HCT116 (cell line): Measurements from ENCODE around the gene EIF3B. TPM values are rescaled to one million over a fixed set of nuclear protein-coding genes. Genes with fewer than 3 reads are reported as not detected.
A peak's percentile ranks its signal among the peaks of the same experiment; 100 is the strongest.

Source experiments
- ATAC-seq: fragments of 200-7000 bp; cut with Tn5 transposase; 2 replicates; pipeline ENCODE4 v1.9.1; 2020; ENCODE audit warnings: mild to moderate bottlenecking, moderate library complexity
- BruUV-seq: library from RNA; stranded (reverse); fragments of 400-500 nt; replicated peaks from 2 replicates; lab custom pipeline; 2021; lab: Mats Ljungman, UMichigan
- CTCF ChIA-PET: fragments of 300-600 bp; sonication (Branson Sonifier 250); formaldehyde crosslinking; loops from one replicate; lab custom pipeline; 2021; ENCODE audit warnings: antibody characterized with exemption; lab: Charles Lee
- POLR2A ChIA-PET: fragments of 300-600, 350-600 bp; sonication (Branson Sonifier 250); formaldehyde crosslinking; loops from one replicate; lab custom pipeline; 2021; ENCODE audit warnings: antibody characterized with exemption; lab: Charles Lee
- RAD21 ChIA-PET, 2 experiments: fragments of 300-600 bp; sonication (Branson Sonifier 250); formaldehyde crosslinking; loops; one replicate each; lab custom pipeline; 2023; ENCODE audit warnings: low total read pairs in 2 of 2; ENCODE audit not compliant: uncharacterized antibody in 2 of 2, unreplicated experiment in 2 of 2, low non-redundant PET in 1 of 2; lab: Charles Lee
- DNase-seq: peaks from one replicate; pipeline ENCODE4 v3.0.0-alpha.2; 2010; ENCODE audit warnings: low read depth, low spot score
- H2AFZ ChIP-seq: fragments of 200-600 bp; shearing (Covaris generic), sonication (generic); 2 replicates; pipeline ENCODE4 v1.6.1; 2017; ENCODE audit warnings: low read depth, mixed run types, mixed read lengths, antibody characterized with exemption, low read length; ENCODE audit not compliant: poor library complexity, severe bottlenecking
- H3K27ac ChIP-seq: 2 replicates; pipeline ENCODE4 v1.5.1; 2012; ENCODE audit warnings: low read depth, low read length
- H3K27me3 ChIP-seq: fragments of 200-600 bp; sonication (generic); 2 replicates; pipeline ENCODE4 v1.6.1; 2016; ENCODE audit warnings: mixed run types, low read length, mixed read lengths; ENCODE audit not compliant: insufficient read depth
- H3K36me3 ChIP-seq, 2 experiments: fragments of 200-500 bp in 1 of 2; fragments of 200-600 bp in 1 of 2; sonication (Bioruptor generic) in 1 of 2; sonication (generic) in 1 of 2; 2 replicates each; pipeline versions ENCODE4 v1.5.1 to v1.6.1; 2014 to 2016; ENCODE audit warnings: low read length in 2 of 2, inconsistent platforms in 1 of 2, mixed read lengths in 1 of 2, mixed run types in 1 of 2; ENCODE audit not compliant: insufficient read depth in 2 of 2, control insufficient read depth in 1 of 2
- H3K4me1 ChIP-seq, 2 experiments: fragments of 200-600 bp in 1 of 2; sonication (generic) in 1 of 2; 2 replicates each; pipeline versions ENCODE4 v1.5.1 to v1.6.1; 2012 to 2017; ENCODE audit warnings: low read length in 2 of 2, inconsistent platforms in 1 of 2, mild to moderate bottlenecking in 1 of 2, mixed read lengths in 1 of 2, mixed run types in 1 of 2, moderate library complexity in 1 of 2; ENCODE audit not compliant: insufficient read depth in 2 of 2, control insufficient read depth in 1 of 2
- H3K4me2 ChIP-seq: fragments of 200-600 bp; sonication (generic); 2 replicates; pipeline ENCODE4 v1.6.1; 2017; ENCODE audit warnings: mixed run types, low read length, mixed read lengths
- H3K4me3 ChIP-seq, 2 experiments: fragments of 200-600 bp in 1 of 2; sonication (generic) in 1 of 2; replicated peaks in 1 of 2; 2 replicates each; pipeline ENCODE4 v1.5.1; 2011 to 2016; ENCODE audit warnings: low read length in 2 of 2, control low read depth in 1 of 2, low read depth in 1 of 2, mild to moderate bottlenecking in 1 of 2, mixed read lengths in 1 of 2, mixed run types in 1 of 2
- H3K79me2 ChIP-seq: fragments of 200-600 bp; sonication (generic); 2 replicates; pipeline ENCODE4 v1.6.1; 2017; ENCODE audit warnings: mild to moderate bottlenecking, mixed run types, low read length, moderate library complexity, mixed read lengths; ENCODE audit not compliant: insufficient read depth
- H3K9ac ChIP-seq: fragments of 200-600 bp; sonication (generic); 2 replicates; pipeline ENCODE4 v1.6.1; 2016; ENCODE audit warnings: low read length, mixed read lengths
- H3K9me2 ChIP-seq: fragments of 200-600 bp; sonication (generic), shearing (Covaris generic); 2 replicates; pipeline ENCODE4 v1.6.1; 2017; ENCODE audit warnings: mixed run types, mild to moderate bottlenecking, moderate library complexity; ENCODE audit not compliant: insufficient read depth
- H3K9me3 ChIP-seq, 2 experiments: fragments of 200-500 bp in 1 of 2; fragments of 200-600 bp in 1 of 2; sonication (Bioruptor generic) in 1 of 2; sonication (generic) in 1 of 2; 2 replicates each; pipeline ENCODE4 v1.6.1; 2014 to 2017; ENCODE audit warnings: low read length in 2 of 2, mixed read lengths in 2 of 2, inconsistent platforms in 1 of 2, low read depth in 1 of 2, mild to moderate bottlenecking in 1 of 2, mixed run types in 1 of 2, moderate library complexity in 1 of 2; ENCODE audit not compliant: control insufficient read depth in 1 of 2, insufficient read depth in 1 of 2
- H4K20me1 ChIP-seq: fragments of 200-600 bp; sonication (generic), shearing (Covaris generic); 2 replicates; pipeline ENCODE4 v1.6.1; 2017; ENCODE audit warnings: mixed run types, mild to moderate bottlenecking, moderate library complexity; ENCODE audit not compliant: insufficient read depth
- CBX3 ChIP-seq: IDR thresholded peaks from 2 replicates; pipeline ENCODE4 v1.6.1; 2012; ENCODE audit warnings: low read depth
- CEBPB ChIP-seq: IDR thresholded peaks from 2 replicates; pipeline ENCODE4 v1.6.1; 2012; ENCODE audit warnings: low read depth
- FOSL1 ChIP-seq: IDR thresholded peaks from 2 replicates; pipeline ENCODE4 v1.6.1; 2012; ENCODE audit warnings: low read depth
- POLR2A ChIP-seq: IDR thresholded peaks from 2 replicates; pipeline ENCODE4 v1.7.0; 2011; ENCODE audit warnings: borderline replicate concordance; ENCODE audit not compliant: insufficient read depth, insufficient read length; ENCODE audit errors: extremely low read depth
- POLR2AphosphoS5 ChIP-seq: IDR thresholded peaks from 2 replicates; pipeline ENCODE4 v1.6.1; 2011; ENCODE audit warnings: mild to moderate bottlenecking, low read depth, low read length, moderate library complexity
- RAD21 ChIP-seq: IDR thresholded peaks from 2 replicates; pipeline ENCODE4 v1.6.1; 2012; ENCODE audit warnings: low read depth, mild to moderate bottlenecking
- REST ChIP-seq: IDR thresholded peaks from 2 replicates; pipeline ENCODE4 v1.6.1; 2012; ENCODE audit warnings: low read depth
- TCF7L2 ChIP-seq: IDR thresholded peaks from 2 replicates; pipeline ENCODE4 v1.7.0; 2011; ENCODE audit warnings: borderline replicate concordance, inconsistent platforms; ENCODE audit not compliant: insufficient read depth, insufficient read length; ENCODE audit errors: extremely low read depth
- YY1 ChIP-seq: IDR thresholded peaks from 2 replicates; pipeline ENCODE4 v1.6.1; 2011; ENCODE audit warnings: low read length, low read depth, moderate library complexity, mild to moderate bottlenecking; ENCODE audit not compliant: insufficient replicate concordance; ENCODE audit errors: extremely low read depth
- ZBTB33 ChIP-seq: IDR thresholded peaks from 2 replicates; pipeline ENCODE4 v1.6.1; 2011; ENCODE audit warnings: mild to moderate bottlenecking, low read length, moderate library complexity; ENCODE audit not compliant: insufficient replicate concordance; ENCODE audit errors: extremely low read depth
- ZFX ChIP-seq: fragments of 450-650 bp; IDR thresholded peaks from 2 replicates; pipeline ENCODE4 v1.6.1; 2017
- intact Hi-C: fragments of 100-400 bp; cut with micrococcal nuclease; formaldehyde crosslinking; loops from 2 replicates; pipeline ENCODE4 v1.10.0; 2022
- total RNA-seq: library from RNA; stranded (reverse); gene quantifications from one replicate; pipeline ENCODE4 v1.2.1, GENCODE V29; 2021; ENCODE audit not compliant: unreplicated experiment
- TF ChIP-seq, protein P1 (sequence below), 3 experiments: fragments of 200-600 bp in 1 of 3; sonication (generic) in 1 of 3; IDR thresholded peaks in 2 of 3; conservative IDR thresholded peaks in 1 of 3; 2 replicates each; pipeline ENCODE4 v1.5.1; 2012 to 2017; ENCODE audit warnings: low read depth in 2 of 3, low read length in 2 of 3, antibody characterized with exemption in 1 of 3, borderline replicate concordance in 1 of 3, control low read depth in 1 of 3, mild to moderate bottlenecking in 1 of 3, mixed read lengths in 1 of 3, mixed run types in 1 of 3, moderate library complexity in 1 of 3; ENCODE audit not compliant: insufficient read depth in 1 of 3
- TF ChIP-seq, protein P2 (sequence below): IDR thresholded peaks from 2 replicates; pipeline ENCODE4 v1.6.1; 2012
- TF ChIP-seq, protein P3 (sequence below): IDR thresholded peaks from 2 replicates; pipeline ENCODE4 v1.6.1; 2012

The EIF3B gene
- total RNA-seq, 1 experiment from 2014 or later = 324 TPM

DNA sequence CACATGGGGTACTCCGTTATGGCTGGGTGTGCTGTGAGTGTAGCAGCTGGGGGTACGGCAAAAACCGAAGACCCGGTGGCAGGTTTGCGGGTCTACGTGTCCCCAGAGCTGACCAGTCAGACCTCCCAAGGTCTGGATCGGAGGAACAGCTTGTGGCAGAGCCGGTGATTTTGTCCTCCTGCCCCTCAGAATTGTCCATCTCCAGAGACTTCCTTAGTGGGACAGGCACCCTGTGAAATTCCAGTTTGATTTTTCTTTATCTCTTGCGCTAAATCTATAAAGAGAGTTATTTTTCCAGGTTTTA, 1.0 kb downstream of the EIF3B start:
- Histone ChIP-seq H3K9ac (peak overlapping the region; percentile 97), H3K27me3 (no peaks in the 10 kb centered on the region), H3K36me3 (peaks cover 19 to 42% of the 10 kb centered on the region in 2 experiments), H3K4me3 (peak overlapping the region; percentile 98 to 99), H2AFZ (no peak overlapping the region), H3K9me2 (no peaks in the 10 kb centered on the region), H3K9me3 (no peaks in the 10 kb centered on the region), H3K4me1 (peaks cover 6 to 33% of the 10 kb centered on the region in 2 experiments), H3K27ac (peak overlapping the region; percentile 78), H3K79me2 (peaks cover 63% of the 10 kb centered on the region), H3K4me2 (peak overlapping the region; percentile 90), H4K20me1 (peaks cover 48% of the 10 kb centered on the region; the same call in 1 of the 2 replicates)
- ATAC-seq (no peak), DNase-seq (no peak)
- BruUV-seq = TSS peak; percentile 60
- no peak for TF ChIP-seq YY1
- TF ChIP-seq ZFX = no peak
- no peak for TF ChIP-seq CEBPB
- no peak for TF ChIP-seq TCF7L2
- TF ChIP-seq RAD21 = no peak
- TF ChIP-seq, protein P1, sequence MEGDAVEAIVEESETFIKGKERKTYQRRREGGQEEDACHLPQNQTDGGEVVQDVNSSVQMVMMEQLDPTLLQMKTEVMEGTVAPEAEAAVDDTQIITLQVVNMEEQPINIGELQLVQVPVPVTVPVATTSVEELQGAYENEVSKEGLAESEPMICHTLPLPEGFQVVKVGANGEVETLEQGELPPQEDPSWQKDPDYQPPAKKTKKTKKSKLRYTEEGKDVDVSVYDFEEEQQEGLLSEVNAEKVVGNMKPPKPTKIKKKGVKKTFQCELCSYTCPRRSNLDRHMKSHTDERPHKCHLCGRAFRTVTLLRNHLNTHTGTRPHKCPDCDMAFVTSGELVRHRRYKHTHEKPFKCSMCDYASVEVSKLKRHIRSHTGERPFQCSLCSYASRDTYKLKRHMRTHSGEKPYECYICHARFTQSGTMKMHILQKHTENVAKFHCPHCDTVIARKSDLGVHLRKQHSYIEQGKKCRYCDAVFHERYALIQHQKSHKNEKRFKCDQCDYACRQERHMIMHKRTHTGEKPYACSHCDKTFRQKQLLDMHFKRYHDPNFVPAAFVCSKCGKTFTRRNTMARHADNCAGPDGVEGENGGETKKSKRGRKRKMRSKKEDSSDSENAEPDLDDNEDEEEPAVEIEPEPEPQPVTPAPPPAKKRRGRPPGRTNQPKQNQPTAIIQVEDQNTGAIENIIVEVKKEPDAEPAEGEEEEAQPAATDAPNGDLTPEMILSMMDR (IDR thresholded peaks at IDR 0.05 in 2 of 3, conservative IDR thresholded peaks at IDR 0.05 in 1 of 3; ENCODE audit: borderline replicate concordance in 1 of 3, insufficient read depth in 1 of 3, low read depth in 2 of 3, low read length in 2 of 3) = no peak
- TF ChIP-seq, protein P2, sequence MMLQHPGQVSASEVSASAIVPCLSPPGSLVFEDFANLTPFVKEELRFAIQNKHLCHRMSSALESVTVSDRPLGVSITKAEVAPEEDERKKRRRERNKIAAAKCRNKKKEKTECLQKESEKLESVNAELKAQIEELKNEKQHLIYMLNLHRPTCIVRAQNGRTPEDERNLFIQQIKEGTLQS = no peak
- TF ChIP-seq REST = no peak
- no peak for TF ChIP-seq CBX3
- no peak for TF ChIP-seq FOSL1
- TF ChIP-seq ZBTB33 = no peak
- no peak for TF ChIP-seq POLR2A
- no peak for TF ChIP-seq POLR2AphosphoS5
- TF ChIP-seq, protein P3, sequence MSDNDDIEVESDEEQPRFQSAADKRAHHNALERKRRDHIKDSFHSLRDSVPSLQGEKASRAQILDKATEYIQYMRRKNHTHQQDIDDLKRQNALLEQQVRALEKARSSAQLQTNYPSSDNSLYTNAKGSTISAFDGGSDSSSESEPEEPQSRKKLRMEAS = no peak
- intact Hi-C loops = loop anchor here (2.0 kb wide), 1 partner anchor 41 kb away; the partner anchor contains the start of gene SNX8
- POLR2A ChIA-PET = no interaction called here
- CTCF ChIA-PET = no interaction called here
- RAD21 ChIA-PET = no interaction called here
